GM10266 (cell line): ENCODE data around the gene TMEM218.

Experiments
- DNase-seq: peaks from one replicate; pipeline ENCODE4 v3.0.0; 2012; ENCODE audit errors: extremely low spot score
- TF ChIP-seq, protein P1 (sequence below): IDR thresholded peaks from 2 replicates; pipeline ENCODE4 v1.5.1; 2012; ENCODE audit warnings: mild to moderate bottlenecking, low read depth; ENCODE audit not compliant: control insufficient read depth, insufficient read depth; ENCODE audit errors: missing control alignments

TMEM218 gene

DNA sequence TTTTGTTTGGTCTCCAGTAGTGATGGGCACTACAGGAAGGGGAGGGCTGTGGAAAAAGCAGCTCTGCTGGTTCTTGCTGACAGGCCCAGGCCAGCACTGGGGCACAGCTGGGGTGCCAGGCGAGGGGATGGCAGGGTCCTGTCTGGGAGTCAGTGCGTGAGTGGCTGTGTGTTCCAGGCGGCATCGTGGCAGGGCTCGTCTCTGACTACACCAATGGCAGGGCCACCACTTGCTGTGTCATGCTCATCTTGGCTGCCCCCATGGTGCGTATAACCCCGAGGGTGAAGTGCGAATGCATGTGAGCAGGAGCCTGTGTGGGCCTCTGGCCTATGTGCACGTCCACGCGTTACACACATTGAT, 27.4 kb downstream of the TMEM218 start:
- no peak for DNase-seq
- TF ChIP-seq, protein P1, sequence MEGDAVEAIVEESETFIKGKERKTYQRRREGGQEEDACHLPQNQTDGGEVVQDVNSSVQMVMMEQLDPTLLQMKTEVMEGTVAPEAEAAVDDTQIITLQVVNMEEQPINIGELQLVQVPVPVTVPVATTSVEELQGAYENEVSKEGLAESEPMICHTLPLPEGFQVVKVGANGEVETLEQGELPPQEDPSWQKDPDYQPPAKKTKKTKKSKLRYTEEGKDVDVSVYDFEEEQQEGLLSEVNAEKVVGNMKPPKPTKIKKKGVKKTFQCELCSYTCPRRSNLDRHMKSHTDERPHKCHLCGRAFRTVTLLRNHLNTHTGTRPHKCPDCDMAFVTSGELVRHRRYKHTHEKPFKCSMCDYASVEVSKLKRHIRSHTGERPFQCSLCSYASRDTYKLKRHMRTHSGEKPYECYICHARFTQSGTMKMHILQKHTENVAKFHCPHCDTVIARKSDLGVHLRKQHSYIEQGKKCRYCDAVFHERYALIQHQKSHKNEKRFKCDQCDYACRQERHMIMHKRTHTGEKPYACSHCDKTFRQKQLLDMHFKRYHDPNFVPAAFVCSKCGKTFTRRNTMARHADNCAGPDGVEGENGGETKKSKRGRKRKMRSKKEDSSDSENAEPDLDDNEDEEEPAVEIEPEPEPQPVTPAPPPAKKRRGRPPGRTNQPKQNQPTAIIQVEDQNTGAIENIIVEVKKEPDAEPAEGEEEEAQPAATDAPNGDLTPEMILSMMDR, result no peak

DNA sequence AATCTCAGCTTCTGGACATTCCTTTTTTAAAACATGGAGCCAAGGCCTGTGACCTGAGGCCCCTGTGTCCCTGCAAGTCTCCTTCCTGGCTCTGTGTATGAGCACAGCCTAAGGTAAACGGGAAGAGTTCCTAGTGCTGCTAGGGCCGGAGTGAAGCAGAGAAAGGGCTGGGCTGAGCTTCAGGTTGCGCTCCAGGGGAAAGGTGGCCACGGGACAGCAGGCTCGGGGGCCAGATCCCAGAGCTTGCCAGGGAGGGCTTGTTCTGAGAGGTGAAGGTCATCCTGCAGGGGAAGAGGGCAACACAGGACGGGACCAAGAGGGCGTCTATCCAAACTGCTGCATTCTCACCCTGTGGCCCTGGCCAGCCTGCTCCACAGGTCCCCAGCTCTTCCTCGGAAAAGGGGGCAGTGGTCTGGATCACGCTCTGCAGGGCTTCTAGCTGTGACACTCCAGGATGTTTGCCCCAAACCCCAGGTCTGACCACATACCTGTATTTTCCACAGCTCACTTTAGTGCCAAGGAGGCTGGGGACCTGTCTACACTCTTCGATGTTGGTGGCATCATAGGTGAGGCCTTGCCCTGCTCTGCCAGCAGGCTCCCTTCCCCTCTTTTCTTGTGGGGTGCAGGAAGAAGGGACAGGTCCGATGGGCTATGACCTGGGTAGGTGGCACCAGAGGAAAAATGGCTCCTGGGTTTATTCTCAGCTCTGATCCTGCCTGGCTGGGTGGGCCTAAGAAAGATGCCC, 27.9 kb downstream of the TMEM218 start:
- no peak for DNase-seq
- TF ChIP-seq, protein P1, result no peak

DNA sequence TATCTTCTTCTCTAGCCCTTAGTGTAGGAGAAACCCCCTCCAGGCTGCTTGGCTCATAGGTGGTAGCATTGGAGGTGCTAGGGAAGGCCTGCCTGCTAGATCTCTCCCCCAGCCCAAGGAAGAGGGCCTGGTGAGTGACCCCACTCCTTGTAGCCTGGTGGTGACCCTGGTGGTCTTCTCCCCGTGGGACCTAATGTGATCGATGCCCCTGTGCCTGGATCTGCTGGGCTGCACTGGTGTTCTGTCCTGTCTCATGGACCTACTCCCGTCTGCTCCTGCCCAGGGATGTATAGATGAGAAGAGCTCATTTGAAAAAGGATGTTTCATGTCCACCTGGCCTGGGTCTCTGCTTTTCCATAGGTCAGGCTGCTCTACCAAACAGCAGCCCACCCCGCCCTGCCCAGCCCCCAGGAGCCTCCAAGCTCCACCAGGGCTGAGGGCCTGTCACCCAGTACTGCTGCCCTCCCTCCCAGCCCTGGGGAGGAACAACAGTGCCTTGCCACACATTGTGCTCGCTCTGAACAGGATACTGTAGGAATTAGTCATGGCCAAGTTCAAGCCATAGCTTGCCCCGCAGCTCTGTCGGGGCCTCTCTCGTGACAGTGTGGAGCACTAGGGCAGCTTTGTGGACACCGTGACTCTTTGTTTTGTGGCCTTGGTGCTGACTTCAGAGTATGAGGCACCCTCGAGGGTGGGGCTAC, 28.7 kb downstream of the TMEM218 start:
- DNase-seq, result no peak
- TF ChIP-seq, protein P1, result no peak

DNA sequence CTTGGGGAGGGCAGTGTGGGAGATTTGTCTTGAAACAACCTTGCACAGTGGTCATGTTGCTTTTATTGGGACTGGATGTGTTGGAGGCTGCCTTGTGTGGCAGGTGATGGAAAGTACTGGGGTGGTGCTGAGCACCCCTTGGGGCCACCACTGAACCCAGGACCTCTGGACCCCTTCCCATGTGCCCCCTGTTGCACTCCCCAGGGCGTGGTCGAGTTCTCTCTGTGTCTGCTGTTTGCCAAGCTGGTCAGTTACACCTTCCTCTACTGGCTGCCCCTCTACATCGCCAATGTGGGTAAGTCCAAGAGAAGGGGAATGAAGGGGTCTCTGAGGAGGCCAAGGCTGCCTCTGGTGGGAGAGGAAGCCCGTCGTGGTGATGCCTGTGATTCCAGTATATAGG, 29.4 kb downstream of the TMEM218 start:
- TF ChIP-seq, protein P1, result no peak
- DNase-seq, result no peak

DNA sequence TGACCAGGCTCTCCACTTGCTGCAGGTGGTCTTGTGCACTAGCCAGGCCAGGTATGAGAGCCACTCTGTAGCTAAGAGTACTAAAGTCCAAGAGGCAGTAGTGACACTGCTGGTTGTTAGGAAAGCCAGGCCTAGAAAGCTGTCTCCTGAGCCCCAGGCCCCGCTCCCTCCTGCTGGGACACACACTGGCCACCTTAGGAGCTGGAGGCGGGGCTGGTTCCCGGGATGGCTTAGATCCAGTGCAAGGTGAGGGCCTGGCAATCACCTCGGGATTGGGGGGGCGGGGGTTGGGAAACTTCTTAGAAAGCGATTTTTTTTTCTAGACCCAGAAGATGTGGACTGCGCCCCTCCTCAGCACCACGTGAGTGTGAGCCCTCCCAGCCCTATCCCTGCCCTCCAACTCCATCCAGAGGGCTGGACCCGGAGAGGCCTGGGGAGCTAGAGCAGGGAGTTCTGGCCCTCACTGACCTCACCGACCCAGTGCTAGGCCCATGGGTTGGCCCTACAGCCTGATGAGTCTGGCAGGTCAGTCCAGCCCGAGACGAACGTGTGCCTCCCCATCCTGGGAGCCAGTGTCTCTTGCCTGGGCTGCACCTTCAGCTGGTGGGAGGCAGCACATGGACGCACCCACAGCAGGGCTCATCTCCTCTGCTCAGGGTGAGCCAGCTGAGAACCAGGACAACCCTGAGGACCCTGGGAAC, 30.2 kb downstream of the TMEM218 start:
- DNase-seq, result no peak
- TF ChIP-seq, protein P1, result no peak

DNA sequence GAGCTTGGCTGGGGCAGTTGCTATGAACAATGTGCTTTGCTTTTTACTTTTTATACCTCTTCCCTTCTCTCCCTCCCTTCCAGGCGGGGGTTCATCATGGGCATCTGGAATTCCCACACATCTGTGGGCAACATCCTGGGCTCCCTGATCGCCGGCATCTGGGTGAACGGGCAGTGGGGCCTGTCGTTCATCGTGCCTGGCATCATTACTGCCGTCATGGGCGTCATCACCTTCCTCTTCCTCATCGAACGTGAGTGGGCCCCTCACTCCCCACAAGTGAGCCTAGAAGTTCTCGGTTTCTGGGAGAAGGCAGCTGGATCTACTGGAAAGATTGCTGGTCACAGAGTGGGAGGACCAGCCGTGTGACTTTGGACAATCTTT, 30.9 kb downstream of the TMEM218 start:
- no peak for DNase-seq
- TF ChIP-seq, protein P1, result no peak

DNA sequence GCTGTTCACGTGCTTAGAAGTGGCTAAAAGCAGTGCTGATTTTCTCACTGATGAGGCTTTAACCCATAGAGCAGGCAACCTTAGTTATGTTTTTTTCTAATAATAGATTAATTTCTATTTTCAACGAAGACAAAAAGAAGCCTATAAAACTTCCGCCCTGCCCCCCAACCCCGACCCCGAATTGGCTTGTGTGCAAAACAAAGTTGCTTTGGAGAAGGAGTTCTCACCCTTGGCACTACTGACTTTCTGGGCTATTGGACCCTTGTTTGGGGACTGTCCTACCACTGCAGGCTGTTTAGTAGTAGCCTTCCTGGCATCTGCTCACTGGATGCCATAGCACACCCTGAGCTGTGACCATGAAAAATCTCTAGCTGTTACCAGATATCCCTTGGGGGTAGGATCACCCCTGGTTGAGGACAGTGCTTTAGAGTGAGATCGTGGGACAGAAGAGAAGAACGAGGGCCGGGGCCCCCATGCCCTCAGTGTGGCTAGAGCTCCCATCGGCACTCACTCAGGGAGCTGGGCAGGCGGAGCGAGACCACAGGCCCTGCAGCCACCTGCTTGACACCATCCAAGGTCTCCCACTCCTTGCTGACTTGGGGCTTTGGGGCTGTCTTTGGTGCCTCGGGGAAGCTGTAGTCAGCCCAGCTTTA, 31.4 kb downstream of the TMEM218 start:
- TF ChIP-seq, protein P1, result no peak
- no peak for DNase-seq
